OCI-LY7 (cell line): ENCODE measurements around the gene KSR1.

Experiments used
- EZH2phosphoT487 ChIP-seq: fragments of 200-600 bp; sonication (generic); IDR thresholded peaks from 2 replicates; pipeline ENCODE4 v1.6.1; 2018; ENCODE audit warnings: low read depth, borderline replicate concordance, mild to moderate bottlenecking, mixed run types, antibody characterized with exemption, low read length, moderate library complexity, mixed read lengths
- TF ChIP-seq, protein P1 (sequence below): fragments of 200-600 bp; sonication (generic); conservative IDR thresholded peaks from 2 replicates; pipeline ENCODE4 v1.5.1; 2014; ENCODE audit warnings: mild to moderate bottlenecking, antibody characterized with exemption, low read length, moderate library complexity, mixed read lengths

DNA sequence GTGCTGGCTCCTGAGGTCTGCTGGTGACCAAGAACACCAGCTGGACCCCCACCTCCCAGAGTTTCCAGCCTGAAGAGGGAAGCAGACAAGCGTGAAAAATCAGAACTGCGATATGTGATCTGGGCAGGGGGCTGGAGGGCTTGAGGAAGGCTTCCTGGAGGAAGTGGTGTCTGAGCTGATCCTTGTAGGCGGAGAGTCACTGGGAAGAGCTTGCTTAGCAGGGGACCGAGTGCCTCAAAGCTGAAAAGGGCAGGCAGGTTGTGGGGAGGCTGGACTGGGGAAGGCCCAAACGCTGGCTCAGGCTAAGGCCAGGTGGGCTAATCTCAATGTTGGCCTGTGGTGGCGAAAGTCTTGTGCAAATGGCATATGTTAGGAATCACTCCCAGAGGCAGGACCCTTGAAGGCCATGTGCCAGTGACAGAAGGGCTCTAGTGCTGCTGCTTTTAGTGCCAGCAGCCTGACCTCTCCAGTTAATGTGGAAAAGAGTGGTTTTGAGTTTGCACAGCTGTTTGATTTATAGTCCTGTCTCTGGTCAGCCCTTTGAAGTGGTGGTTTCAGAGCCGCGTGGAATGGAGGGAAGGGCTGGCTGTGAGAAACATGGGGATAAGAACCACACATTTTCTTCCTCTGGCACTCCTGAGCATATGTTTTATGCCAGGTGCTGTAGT is 89.4 kb downstream of the KSR1 start:
- TF ChIP-seq, protein P1, sequence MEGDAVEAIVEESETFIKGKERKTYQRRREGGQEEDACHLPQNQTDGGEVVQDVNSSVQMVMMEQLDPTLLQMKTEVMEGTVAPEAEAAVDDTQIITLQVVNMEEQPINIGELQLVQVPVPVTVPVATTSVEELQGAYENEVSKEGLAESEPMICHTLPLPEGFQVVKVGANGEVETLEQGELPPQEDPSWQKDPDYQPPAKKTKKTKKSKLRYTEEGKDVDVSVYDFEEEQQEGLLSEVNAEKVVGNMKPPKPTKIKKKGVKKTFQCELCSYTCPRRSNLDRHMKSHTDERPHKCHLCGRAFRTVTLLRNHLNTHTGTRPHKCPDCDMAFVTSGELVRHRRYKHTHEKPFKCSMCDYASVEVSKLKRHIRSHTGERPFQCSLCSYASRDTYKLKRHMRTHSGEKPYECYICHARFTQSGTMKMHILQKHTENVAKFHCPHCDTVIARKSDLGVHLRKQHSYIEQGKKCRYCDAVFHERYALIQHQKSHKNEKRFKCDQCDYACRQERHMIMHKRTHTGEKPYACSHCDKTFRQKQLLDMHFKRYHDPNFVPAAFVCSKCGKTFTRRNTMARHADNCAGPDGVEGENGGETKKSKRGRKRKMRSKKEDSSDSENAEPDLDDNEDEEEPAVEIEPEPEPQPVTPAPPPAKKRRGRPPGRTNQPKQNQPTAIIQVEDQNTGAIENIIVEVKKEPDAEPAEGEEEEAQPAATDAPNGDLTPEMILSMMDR = no peak
- no peak for TF ChIP-seq EZH2phosphoT487
